HG03460 (cell line): ENCODE results near the gene MST1.

Experiments
- ATAC-seq: cut with Tn5 transposase; IDR thresholded peaks from one replicate; pipeline ENCODE4 v1.9.1; 2021; ENCODE audit not compliant: unreplicated experiment

MST1 gene

DNA sequence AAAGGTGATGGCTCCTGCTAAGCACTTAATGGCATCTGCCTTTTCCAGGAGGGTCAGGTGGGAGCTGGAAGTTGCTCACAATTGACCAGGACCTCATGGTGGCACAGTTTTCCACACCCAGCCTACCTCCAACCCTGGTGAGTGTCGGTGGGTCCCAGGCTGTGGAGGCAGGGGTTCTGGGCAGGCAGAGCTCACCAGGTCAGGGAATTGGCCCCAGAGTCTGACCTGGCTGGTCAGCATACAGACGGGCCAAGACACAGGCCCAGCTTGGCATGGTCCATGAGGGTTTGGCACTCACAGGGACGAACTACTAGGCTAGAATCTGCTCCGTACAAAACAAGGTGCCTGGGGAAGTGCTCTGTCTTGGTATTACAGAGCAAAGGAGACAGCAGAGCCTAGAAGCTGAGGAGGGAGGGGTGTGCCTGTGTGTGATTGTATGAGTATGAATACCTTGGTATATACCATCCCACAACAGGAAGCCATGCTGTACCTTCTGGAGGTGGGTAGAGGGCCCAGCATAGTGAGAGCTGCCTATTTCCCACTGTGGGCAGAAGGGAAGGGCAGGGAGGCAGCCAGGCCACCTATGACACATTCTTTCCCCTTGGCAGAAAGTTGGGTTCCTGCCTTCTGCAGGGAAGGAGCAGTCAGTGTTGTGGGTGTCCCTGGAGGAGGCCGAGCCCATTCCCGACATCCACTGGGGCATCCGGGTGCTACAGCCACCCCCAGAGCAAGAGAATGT, 8.6 kb downstream of the MST1 start:
- no peak for ATAC-seq

DNA sequence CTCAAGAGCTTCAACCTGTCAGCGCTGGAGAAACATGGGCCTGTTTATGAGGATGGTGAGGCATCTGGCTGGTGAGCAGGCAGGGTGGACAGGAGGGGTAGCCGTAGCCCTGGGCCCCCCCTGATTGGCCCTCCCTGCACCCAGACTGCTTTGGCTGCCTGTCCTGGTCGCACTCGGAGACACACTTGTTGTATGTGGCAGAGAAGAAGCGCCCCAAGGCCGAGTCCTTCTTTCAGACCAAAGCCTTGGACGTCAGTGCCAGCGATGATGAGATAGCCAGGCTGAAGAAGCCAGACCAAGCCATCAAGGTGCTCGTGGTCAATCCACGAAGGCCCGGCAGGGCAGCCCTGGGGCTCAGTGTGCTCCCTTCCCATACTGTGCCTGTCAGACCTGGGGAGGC, 13.4 kb downstream of the MST1 start:
- no peak for ATAC-seq

DNA sequence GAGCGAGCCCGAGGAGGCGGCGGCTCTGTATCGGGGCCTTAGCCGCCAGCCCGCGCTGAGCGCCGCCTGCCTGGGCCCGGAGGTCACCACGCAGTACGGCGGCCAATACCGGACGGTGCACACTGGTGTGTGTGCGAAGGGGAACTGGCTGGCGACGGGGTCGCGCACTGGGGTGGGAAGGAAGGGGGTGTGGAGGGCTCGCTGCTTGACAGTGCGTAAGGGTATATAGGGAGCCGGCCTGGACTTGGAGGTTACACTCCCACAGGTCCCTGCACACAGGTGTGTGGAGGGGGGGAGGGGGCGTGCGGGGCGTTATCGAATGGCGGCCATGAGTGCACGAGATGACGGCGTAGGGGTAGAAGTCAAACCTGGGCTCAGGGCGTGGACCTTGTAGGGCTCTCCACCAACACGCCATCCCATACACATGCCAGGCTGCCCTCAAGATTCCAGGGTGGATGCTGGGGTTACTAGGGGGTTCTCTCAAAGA, 14.7 kb downstream of the MST1 start:
- peak; percentile 21 for ATAC-seq

DNA sequence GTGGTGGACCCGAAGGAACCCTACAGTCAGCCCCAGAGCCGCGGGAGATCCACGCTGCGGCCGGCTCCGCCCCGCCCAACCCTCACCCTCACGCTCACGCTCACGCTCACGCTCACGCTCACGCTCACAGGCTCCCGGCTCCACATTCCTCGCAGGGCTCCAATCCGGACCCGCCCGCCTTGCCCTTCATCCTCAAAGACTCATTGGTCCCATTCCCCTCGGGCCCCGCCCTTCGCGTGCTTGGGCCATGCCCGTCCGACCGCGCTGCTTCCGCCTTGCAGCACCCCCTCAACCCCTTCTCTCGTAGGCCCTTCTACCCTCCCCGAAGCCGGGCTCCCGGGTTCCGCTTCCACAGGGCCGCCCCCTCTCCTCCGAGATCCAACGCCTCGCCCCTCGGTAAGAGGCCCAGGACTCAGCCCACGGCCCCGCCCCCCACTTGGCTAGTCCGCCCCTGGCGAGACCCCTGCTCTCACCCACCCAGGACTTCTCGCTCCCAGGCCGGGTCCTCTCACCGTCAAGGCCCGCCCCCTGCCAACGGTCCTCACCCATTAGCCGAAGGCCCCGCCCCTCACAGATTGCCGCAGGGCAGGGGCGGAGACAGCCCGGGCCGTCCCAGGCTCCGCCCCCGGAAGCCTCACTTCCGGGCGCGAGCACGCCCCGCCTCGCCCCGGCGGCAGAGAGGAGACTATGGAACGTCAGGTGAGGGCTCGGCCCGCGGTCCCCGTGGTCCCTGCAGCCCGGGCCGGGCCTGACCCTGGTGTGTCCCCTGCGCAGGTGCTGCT, 15.4 kb downstream of the MST1 start, which contains the start of gene APEH:
Gene APEH, plus strand, starts transcription at position 637 of the 782 bp plus-strand sequence. Its CDS starts 51 bp downstream, at position 688.
- ATAC-seq: peak; percentile 80

DNA sequence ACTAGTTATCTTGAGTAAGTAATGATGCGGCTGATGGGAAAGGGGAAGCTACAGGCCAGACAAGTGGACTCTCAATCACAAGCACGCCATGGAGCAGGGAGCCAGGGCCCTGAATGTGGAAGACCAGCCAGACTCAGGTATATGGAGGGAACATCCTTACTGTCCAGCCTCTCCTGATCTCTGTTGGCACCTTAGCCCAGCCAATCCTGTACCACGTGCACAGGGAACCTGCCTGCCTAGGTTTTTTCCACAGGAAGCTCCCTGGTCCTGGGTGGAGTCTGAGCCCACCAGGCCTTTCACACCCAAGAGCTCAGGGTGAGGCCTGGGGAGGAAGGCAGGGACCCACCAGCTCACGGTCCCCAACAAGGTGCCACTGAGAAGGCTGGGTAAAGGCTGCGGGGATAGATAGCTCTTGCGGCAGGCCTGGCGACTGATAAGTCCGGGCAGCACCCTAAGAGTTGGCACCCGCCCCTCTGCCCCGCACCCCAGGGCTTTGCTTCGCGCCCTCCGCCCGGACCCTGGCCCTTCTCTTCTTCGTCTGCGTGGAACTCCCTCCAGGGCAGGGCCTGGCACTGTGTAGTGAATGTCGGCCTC, 16.1 kb downstream of the MST1 start:
- no peak for ATAC-seq

DNA sequence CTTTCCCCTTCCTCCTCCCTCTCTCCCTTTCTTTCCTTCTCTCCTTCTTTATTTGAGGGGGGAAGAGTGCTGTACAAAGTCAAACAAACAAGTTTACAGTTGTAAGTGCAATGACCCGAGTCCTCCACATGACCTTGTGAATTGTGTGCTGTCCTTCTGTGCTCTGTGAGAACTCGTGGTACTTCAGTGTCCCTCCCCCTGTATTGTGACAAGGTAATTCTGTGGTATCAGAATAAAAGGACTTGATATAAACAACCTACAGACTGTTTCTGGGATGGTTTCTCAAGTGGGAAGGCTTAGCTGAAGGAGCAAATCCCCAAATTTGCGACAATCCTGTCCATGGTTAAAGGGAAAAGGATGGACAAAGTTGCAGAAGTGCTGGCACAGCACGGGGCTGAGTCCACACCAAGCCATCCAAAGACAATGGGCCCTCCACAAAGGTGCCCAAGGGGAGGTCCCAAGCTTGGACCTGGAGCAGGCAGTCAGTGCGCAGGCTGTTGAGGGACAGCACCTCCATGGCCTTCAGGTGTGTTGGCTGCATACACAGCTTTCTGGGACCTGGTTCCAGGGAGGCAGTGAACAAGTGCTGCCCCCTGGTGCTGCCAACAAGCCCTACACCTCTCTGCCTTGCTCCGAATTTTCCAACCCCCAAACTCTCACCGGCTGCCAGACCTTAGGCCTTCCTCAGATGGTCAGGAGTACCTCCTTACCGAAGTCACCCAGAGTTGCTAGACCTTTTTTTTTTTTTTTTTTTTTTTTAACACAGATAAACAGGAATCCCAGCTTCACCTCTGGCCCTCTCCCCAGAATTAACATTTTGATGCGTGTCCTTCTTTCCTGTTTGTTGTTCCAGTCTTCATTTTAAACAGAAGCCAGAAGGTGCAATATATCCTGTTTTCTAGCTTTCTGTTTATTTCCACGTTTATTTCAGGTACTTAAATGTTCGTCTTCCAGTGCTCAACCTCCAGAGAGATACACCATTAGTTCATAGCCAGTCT, 17.7 kb downstream of the MST1 start:
- ATAC-seq: no peak

DNA sequence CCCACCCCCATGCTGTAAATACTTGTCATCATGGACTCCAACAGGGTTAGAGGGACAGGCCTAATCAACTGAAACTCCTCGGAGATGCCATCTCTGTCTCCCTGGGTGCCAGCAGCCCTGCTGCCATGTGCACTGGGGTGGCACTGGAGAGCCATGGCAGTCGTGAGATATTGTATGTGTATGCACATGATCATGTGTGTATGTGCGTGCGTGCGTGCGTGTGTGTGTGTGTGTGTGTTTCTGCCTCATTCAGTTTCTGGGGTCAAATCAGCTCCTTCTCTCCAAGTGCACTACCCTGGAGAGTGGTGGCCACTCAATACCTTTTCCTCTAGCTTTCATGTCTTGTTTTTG, 18.4 kb downstream of the MST1 start:
- no peak for ATAC-seq

DNA sequence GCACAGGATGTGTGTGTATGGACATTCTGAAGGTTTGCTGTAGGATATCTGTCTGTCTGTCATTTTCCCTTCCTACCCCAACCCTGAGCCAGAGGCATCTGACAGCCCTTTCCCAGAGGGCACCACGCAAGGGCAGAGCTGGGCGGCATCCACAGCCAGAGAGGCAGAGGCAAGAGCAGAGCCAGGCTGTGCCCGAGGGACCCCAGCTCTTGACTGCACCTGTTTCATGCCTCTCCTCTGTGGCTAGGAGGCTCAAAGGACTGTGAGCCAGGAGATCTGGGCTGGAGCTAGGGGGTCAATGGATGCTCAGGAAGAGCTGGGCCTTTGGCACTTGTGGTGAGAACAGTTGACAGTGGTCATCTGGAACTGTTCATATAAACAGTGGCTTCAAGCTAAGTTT, 19.9 kb downstream of the MST1 start:
- no peak for ATAC-seq

DNA sequence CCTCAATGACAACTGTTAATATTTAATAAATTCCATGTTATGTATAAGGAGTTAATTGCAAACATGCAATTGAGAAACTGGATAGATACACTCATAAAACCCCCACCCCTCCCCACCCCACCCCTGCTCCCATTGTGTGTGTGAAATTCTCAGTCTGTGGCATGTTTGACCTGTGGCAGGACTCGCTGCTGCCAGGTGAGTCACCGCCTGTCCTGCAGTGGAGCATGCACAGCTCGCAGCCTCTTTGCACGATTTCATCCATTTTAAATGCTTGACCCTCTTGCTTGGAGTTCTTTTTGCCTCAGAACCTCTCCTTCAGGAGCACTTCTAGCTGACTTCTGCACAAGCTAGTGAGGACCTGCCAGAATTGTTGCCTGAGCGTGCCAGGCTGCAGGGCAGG, 20.4 kb downstream of the MST1 start:
- ATAC-seq: no peak

DNA sequence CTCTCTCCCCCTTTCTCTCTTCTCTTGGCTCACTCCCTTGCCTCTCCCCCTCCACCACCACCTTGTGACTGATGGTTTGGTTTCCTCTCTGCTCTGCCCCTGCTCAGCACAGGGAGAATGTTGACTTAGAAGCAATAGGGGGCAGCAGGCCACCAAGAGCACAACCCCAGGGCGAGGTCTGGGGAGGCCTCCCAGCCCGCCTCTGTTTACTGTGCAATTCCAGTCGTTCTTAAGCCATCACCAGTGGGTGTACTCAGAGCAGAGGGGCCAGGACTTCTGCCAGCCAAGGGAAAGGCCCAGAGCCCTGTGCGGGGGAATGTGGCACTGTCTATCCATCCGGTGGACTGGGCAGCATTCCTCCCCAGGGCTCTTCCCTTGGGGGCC, 20.9 kb downstream of the MST1 start:
- no peak for ATAC-seq

DNA sequence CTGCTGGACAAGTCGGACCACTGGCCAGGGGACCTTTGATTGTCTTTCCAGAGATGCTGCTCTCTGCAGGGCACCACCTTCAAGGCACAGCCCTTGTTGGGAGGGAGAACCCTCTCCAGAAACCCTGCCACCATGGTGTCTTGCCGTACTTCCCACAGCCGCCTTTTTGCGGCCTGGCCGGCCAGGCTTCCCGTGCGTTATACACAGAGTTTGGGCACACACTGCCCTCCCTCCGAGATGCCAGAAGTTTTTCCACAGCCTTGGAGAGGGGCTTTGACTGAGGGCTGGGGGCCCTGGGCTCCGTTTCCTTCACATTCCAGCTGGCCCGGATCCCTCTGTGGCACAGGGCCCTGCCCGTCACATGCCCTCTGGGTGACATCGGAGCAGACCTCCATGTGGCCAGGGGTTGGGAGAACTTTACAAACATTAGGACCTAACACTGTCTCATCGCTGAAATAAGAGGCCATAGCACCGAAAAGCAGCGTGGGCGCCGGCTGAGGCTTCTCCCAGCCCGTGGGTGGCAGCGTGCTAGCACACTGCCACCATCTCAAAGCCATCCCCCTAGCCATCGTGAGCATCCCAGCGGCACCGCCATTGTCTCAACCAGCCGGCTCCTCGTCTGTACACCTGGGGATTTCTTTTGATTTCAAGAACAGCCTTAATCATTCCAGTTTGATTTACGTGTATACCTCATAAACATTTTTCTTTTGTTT, 21.4 kb downstream of the MST1 start:
- ATAC-seq: no peak

DNA sequence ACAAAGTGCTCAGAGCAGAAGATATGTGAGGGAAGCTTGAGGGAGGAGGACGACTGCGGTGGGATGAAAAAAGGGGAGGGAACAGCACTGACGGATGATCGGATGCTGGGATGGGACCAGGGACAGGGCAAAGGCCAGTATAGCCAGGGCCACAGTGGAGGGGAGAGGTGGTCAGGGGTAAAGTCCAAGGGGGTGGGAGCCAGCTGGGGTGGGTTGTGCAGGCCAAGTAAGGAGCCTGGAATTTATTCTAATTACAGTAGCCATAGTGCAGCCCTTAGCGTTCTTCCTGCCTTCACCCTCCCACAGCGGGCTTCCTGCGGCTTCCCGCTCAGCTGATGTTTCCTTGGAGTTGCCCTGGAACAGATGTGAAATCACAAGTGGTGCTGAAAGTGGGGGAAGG, 22.7 kb downstream of the MST1 start:
- no peak for ATAC-seq

DNA sequence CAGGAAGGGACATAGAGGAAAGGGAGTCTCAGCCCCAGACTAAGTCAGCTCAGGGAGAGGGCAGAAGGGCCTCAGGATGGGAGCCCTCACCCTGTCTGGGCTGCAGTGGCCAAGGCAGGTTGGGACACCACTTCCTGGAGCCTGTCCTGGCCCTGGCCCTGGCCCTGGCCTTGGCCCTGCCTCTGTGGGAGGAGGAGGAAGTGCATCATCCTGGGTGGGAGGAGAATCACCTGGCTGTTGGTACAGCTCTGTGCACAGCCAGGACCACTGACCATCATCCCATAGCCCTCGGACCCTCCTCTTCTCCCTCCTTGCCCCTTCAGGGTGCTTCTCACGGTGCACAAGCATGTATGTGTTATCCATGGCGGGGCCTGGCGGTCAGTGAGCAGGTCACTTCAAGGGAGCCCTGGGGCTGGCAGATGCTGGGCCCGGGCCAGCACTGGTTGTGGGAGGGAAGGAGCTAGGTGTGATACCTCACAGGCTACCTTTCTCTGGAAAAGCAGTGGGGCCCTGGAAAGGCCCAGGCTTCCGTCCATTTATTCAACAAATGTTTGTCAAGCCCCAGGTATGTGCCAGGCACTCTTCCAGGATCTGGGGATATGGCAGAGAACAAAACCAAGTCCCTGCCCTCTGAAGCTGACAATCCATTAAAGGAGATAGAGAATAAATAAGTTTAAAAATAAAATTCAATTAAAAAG, 23.3 kb downstream of the MST1 start:
- no peak for ATAC-seq

DNA sequence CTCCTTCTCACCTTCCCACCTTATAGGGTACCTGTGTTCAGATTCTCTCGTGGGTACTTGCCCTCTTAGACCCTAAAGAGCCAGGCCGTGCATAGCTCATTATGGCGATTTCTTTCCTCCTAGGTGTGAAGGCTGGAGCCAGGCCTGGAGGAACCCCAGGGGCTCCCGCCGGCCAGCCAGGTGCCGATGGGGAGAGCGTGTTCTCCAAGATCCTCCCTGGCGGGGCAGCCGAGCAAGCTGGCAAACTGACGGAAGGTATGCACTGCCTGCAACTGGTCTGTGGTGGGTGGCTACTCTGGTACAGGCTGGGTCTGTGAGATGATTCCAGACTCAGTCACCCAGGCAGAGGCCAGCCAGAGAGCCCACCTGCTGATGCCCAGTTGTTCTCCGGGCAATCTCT, 25.0 kb downstream of the MST1 start:
- ATAC-seq: no peak

DNA sequence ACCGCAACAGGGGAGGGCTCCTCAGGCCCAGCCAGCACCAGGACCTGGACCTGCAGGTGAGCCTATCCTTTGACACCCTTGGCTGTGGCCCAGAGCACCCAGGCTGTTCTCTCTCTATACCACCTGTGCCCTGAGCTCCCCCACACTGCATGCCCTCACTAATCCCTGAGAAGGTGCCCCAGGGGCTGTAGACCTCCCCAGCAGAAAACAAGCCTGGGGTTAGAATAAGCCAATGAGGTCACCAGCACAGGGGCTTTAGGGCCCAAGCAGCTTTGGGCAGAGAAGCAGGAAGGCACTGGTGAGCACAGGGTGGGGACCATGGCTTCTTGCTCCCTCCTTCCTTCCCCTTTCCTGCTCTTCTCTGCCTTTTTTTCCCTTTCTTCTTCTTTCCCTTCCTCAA, 25.4 kb downstream of the MST1 start:
- ATAC-seq: no peak

DNA sequence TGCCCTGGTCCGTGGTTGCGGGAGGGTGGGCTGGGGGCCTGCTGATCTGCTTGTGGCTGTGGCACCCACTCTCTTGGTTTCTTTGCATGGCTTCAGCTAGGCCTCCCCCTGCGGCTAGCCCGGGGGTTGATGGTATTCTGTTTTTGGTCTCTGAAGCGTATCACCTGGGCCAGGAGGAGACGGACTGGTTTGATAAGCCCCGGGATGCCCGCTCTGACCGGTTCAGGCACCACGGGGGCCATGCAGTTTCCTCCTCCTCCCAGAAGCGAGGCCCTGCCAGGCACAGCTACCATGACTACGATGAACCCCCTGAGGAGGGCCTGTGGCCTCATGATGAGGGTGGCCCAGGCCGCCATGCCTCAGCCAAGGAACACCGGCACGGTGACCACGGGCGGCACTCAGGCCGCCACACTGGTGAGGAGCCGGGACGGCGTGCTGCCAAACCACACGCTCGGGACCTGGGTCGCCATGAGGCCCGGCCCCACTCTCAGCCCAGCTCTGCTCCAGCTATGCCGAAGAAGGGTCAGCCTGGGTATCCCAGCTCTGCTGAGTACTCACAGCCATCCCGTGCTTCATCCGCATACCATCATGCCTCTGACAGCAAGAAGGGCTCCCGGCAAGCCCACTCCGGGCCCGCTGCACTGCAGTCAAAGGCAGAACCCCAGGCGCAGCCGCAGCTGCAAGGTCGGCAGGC, 26.4 kb downstream of the MST1 start:
- ATAC-seq: no peak

DNA sequence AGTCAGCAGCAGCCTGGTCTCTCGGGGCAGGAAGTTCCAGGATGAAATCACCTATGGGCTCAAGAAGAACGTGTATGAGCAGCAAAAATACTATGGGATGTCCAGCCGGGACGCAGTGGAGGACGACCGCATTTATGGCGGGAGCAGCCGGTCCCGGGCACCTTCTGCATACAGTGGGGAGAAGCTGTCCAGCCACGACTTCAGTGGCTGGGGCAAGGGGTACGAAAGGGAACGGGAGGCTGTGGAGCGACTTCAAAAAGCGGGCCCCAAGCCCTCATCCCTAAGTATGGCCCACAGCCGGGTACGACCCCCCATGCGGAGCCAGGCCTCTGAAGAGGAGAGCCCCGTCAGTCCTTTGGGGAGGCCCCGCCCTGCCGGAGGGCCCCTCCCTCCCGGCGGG, 27.3 kb downstream of the MST1 start:
- ATAC-seq: no peak

DNA sequence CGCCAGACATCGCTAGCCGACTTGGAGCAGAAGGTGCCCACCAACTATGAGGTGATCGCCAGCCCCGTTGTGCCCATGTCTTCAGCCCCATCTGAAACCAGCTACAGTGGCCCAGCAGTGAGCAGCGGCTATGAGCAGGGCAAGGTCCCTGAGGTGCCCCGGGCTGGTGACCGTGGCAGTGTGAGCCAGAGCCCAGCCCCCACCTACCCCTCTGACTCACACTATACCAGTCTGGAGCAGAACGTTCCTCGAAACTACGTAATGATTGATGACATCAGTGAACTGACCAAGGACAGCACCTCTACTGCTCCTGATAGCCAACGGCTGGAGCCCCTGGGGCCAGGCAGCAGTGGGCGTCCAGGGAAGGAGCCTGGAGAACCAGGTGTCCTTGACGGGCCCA, 28.0 kb downstream of the MST1 start:
- no peak for ATAC-seq

DNA sequence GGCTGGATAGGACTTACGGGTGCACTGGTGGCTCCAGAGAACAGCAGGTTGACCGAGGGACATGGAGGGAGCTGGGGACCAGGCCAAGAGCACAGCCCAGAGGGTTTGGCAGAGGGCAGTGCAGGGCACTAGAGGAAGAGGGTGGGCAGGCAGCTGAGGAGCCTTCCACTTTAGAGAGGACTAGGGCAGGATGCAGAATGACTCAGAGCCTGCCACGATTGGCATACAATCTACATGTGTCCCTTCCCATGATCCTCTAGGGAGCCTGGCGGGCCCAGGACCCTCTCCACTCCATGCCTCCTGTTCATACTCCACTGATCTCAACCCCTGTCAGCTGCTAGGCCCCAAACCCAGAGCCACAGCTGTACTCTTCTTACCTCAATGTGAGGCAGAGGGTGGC, 29.5 kb downstream of the MST1 start:
- ATAC-seq: no peak
